ENCODE results near the gene NYNRIN. TPM values are rescaled to one million over a fixed set of nuclear protein-coding genes. Genes with fewer than 3 reads are reported as not detected.

Gene NYNRIN
- total and polyA plus RNA-seq, 8 donors: 2.1 to 9.0 (median 4.3) TPM

DNA sequence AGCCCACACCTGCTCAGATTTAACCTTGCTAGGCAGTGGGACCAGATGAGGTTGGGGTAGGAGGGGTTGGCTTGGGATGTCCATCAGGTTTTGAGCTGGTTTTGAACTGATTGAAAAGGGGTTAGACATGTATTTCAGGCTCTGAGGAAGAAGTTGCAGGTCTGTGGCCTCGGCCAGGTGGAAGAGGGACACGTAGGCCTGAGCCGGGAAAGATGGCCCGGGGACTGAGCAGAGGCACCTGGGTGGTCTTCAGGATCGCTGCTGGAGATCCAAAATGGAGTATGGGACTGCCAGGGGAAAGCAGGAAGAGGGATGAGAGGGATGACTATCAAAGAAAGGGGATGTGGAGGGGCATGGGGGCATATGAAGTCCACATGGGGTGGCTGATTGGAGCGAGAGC lies 7.6 kb downstream of the NYNRIN start:
- no peaks in the 10 kb centered on the region for H3K9me3 ChIP-seq
- no peak for FAIRE-seq
- WGBS, 2 donors: 89 to 95% methylated on average over 6 of the region's 6 CpGs
- no peak overlapping the region for H3K4me3 ChIP-seq
- no peak for DNase-seq
- intact Hi-C loops (cut with DNase I): no loop called here
- no peaks in the 10 kb centered on the region for H3K27me3 ChIP-seq
- TF ChIP-seq, protein P1, sequence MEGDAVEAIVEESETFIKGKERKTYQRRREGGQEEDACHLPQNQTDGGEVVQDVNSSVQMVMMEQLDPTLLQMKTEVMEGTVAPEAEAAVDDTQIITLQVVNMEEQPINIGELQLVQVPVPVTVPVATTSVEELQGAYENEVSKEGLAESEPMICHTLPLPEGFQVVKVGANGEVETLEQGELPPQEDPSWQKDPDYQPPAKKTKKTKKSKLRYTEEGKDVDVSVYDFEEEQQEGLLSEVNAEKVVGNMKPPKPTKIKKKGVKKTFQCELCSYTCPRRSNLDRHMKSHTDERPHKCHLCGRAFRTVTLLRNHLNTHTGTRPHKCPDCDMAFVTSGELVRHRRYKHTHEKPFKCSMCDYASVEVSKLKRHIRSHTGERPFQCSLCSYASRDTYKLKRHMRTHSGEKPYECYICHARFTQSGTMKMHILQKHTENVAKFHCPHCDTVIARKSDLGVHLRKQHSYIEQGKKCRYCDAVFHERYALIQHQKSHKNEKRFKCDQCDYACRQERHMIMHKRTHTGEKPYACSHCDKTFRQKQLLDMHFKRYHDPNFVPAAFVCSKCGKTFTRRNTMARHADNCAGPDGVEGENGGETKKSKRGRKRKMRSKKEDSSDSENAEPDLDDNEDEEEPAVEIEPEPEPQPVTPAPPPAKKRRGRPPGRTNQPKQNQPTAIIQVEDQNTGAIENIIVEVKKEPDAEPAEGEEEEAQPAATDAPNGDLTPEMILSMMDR (IDR thresholded peaks at IDR 0.05): no peak
- peaks cover 0 to 13% (median 10%) of the 10 kb centered on the region in 3 donors for H3K4me1 ChIP-seq
- no peak overlapping the region for H3K27ac ChIP-seq
- H3K36me3 ChIP-seq: peaks cover 0 to 7% (median 0%) of the 10 kb centered on the region in 3 donors
- no peak for ATAC-seq

DNA sequence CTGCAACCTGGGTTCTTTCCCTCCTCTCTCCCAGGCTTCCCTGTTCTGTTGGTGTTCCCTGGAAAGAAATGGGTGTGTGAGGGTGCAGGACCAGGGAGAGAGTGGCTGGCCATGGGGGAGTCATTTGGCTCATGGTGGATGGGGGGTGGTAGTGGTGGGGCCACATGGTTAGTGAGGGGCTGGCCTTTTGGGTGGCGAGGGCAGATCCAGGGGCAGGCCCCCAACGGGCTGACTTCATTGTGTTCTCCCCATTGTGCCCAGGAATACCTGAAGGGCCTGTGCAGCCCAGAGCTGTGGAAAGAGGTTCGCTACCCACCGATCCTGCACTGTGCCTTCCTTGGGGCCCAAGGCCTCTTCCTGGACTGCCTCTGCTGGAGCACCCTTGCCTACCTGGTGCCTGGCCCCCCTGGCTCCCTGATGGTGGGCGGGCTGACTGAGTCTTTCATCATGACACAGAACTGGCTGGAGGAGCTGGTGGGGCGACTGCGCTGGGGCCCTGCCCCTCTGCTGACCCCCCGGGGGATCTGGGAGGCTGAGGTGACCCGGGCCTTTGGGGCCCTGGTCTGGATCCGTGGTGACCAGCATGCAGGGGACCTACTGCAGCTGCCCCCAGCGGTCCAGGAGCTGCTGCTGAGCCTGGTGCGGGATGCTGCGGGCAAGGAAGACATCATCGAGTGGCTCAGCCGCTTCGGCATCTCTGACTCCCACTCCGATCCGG lies 9.0 kb downstream of the NYNRIN start:
- intact Hi-C loops (cut with DNase I): no loop called here
- ATAC-seq: no peak
- TF ChIP-seq, protein P1 (IDR thresholded peaks at IDR 0.05): no peak
- DNase-seq: peak in 1 of 6 donors; percentile 67
- FAIRE-seq: no peak
- 89 to 96% methylated on average over 18 of the region's 18 CpGs for WGBS, 2 donors
- no peaks in the 10 kb centered on the region for H3K27me3 ChIP-seq
- H3K27ac ChIP-seq: no peak overlapping the region
- no peaks in the 10 kb centered on the region for H3K9me3 ChIP-seq
- H3K4me3 ChIP-seq: no peak overlapping the region
- H3K36me3 ChIP-seq: peaks cover 0 to 7% (median 0%) of the 10 kb centered on the region in 3 donors
- peaks cover 0 to 5% (median 5%) of the 10 kb centered on the region in 3 donors for H3K4me1 ChIP-seq

- DNase-seq: no peak
- intact Hi-C loops (cut with DNase I): no loop called here
- FAIRE-seq: no peak
- no peak for ATAC-seq
- no peaks in the 10 kb centered on the region for H3K4me1 ChIP-seq
- no peaks in the 10 kb centered on the region for H3K9me3 ChIP-seq
- no peak overlapping the region for H3K4me3 ChIP-seq
- H3K27ac ChIP-seq: no peak overlapping the region
- 76 to 78% methylated on average over 3 of the region's 3 CpGs for WGBS, 2 donors
- peaks cover 0 to 7% (median 0%) of the 10 kb centered on the region in 3 donors for H3K36me3 ChIP-seq
- TF ChIP-seq, protein P1 (IDR thresholded peaks at IDR 0.05): no peak
- no peaks in the 10 kb centered on the region for H3K27me3 ChIP-seq
These were observed 10.0 kb downstream of the NYNRIN start for GRCh38 chr14:24408764-24409163.

GRCh38 chr14:24409192-24409591 lies 10.4 kb downstream of the NYNRIN start:
- H3K27ac ChIP-seq: no peak overlapping the region
- TF ChIP-seq, protein P1 (IDR thresholded peaks at IDR 0.05): no peak
- peaks cover 0 to 7% (median 0%) of the 10 kb centered on the region in 3 donors for H3K36me3 ChIP-seq
- no peak for FAIRE-seq
- no peaks in the 10 kb centered on the region for H3K9me3 ChIP-seq
- no peak overlapping the region for H3K4me3 ChIP-seq
- no peaks in the 10 kb centered on the region for H3K27me3 ChIP-seq
- no peak for ATAC-seq
- WGBS, 2 donors: 79 to 97% methylated on average over 6 of the region's 6 CpGs
- DNase-seq: no peak
- intact Hi-C loops (cut with DNase I): no loop called here
- no peaks in the 10 kb centered on the region for H3K4me1 ChIP-seq

DNA sequence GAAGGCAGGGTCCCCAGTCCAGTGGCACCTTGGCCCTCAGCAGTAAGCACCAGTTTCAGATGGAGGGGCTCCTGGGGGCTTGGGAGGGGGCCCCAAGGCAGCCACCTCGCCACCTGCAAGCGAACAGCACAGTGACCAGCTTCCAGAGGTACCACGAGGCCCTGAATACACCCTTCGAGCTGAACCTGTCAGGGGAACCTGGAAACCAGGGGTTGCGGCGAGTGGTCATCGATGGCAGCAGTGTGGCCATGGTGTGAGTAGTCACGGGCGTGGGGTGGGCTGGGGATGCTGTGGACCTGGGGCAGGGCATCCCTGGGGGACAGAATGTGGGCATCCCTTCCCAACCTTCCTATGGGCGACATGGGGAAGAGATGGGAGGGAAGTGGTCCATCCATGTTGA lies 11.2 kb downstream of the NYNRIN start:
- H3K27ac ChIP-seq: no peak overlapping the region
- WGBS, 2 donors: 88 to 94% methylated on average over 10 of the region's 10 CpGs
- H3K4me3 ChIP-seq: no peak overlapping the region
- H3K36me3 ChIP-seq: peaks cover 0 to 7% (median 0%) of the 10 kb centered on the region in 3 donors
- no peaks in the 10 kb centered on the region for H3K27me3 ChIP-seq
- H3K4me1 ChIP-seq: no peaks in the 10 kb centered on the region
- DNase-seq: peak in 1 of 6 donors; percentile 66
- ATAC-seq: no peak
- intact Hi-C loops (cut with DNase I): no loop called here
- no peak for FAIRE-seq
- TF ChIP-seq, protein P1 (IDR thresholded peaks at IDR 0.05): no peak
- no peaks in the 10 kb centered on the region for H3K9me3 ChIP-seq

Measured in pancreas (tissue), 10 donors.